ENCODE measurements around the gene CCDC12. TPM values are rescaled to one million over a fixed set of nuclear protein-coding genes. Genes with fewer than 3 reads are reported as not detected.

Gene CCDC12
- total RNA-seq, 4 donors from 2014 or later: 14.3 to 52.2 (median 42.0) TPM

- H3K27ac ChIP-seq: no peak overlapping the region
Observed at GRCh38 chr3:46890132-46890531, 86.4 kb downstream of the CCDC12 start.

GRCh38 chr3:46889381-46890110, 87.0 kb downstream of the CCDC12 start:
- TF ChIP-seq POLR2A (IDR thresholded peaks at IDR 0.05) (no peak), POLR2AphosphoS5 (IDR thresholded peaks at IDR 0.05) (no peak), CTCF (IDR thresholded peaks at IDR 0.05) (no peak), EP300 (IDR thresholded peaks at IDR 0.05) (no peak)
- 83% methylated on average over 1 to 2 of the region's 6 CpGs for WGBS, 2 donors (ENCODE audit: low coverage in 1 of 2)
- Histone ChIP-seq H3K4me3 (no peak overlapping the region), H3K4me1 (peaks cover 0 to 57% (median 10%) of the 10 kb centered on the region in 3 donors), H3K27ac (no peak overlapping the region), H3K36me3 (no peaks in the 10 kb centered on the region), H3K27me3 (no peaks in the 10 kb centered on the region), H3K9me3 (no peaks in the 10 kb centered on the region)
- no peak for ATAC-seq

More at GRCh38 chr3:46890132-46890531, 86.4 kb downstream of the CCDC12 start:
- no CpG with 5 or more reads among the region's 1 CpG for WGBS, 2 donors (ENCODE audit: low coverage in 1 of 2)
- no peak overlapping the region for H3K4me3 ChIP-seq
- ATAC-seq: no peak
- TF ChIP-seq CTCF (IDR thresholded peaks at IDR 0.05) (no peak), POLR2A (IDR thresholded peaks at IDR 0.05) (no peak), EP300 (IDR thresholded peaks at IDR 0.05) (no peak), POLR2AphosphoS5 (IDR thresholded peaks at IDR 0.05) (no peak)
- H3K4me1 ChIP-seq: peaks cover 0 to 51% (median 10%) of the 10 kb centered on the region in 3 donors
- no peaks in the 10 kb centered on the region for H3K9me3 ChIP-seq
- no peaks in the 10 kb centered on the region for H3K27me3 ChIP-seq
- no peaks in the 10 kb centered on the region for H3K36me3 ChIP-seq

- no peak for ATAC-seq
- no peak overlapping the region for H3K27ac ChIP-seq
- H3K9me3 ChIP-seq: no peaks in the 10 kb centered on the region
- H3K4me1 ChIP-seq: peaks cover 0 to 63% (median 16%) of the 10 kb centered on the region in 3 donors
- no peaks in the 10 kb centered on the region for H3K27me3 ChIP-seq
- WGBS, 2 donors (ENCODE audit: low coverage in 1 of 2): 53 to 100% methylated on average over 1 to 3 of the region's 13 CpGs
- H3K36me3 ChIP-seq: no peaks in the 10 kb centered on the region
- no peak for TF ChIP-seq POLR2A (IDR thresholded peaks at IDR 0.05)
- TF ChIP-seq POLR2AphosphoS5 (IDR thresholded peaks at IDR 0.05): no peak
- TF ChIP-seq EP300 (IDR thresholded peaks at IDR 0.05): no peak
- no peak for TF ChIP-seq CTCF (IDR thresholded peaks at IDR 0.05)
- H3K4me3 ChIP-seq: no peak overlapping the region
Observed at GRCh38 chr3:46888705-46889104, 87.8 kb downstream of the CCDC12 start.

- Histone ChIP-seq H3K27ac (no peak overlapping the region), H3K4me3 (no peak overlapping the region), H3K27me3 (peaks cover 6% of the 10 kb centered on the region), H3K4me1 (peaks cover 0 to 63% (median 12%) of the 10 kb centered on the region in 3 donors), H3K36me3 (no peaks in the 10 kb centered on the region), H3K9me3 (no peaks in the 10 kb centered on the region)
- TF ChIP-seq POLR2A (IDR thresholded peaks at IDR 0.05) (no peak), CTCF (IDR thresholded peaks at IDR 0.05) (no peak), POLR2AphosphoS5 (IDR thresholded peaks at IDR 0.05) (no peak), EP300 (IDR thresholded peaks at IDR 0.05) (no peak)
- WGBS, 2 donors (ENCODE audit: low coverage in 1 of 2): 78 to 85% methylated on average over 3 to 4 of the region's 7 CpGs
- ATAC-seq: no peak
Observed at GRCh38 chr3:46887980-46888494, 88.5 kb downstream of the CCDC12 start.

GRCh38 chr3:46885612-46886011, 90.9 kb downstream of the CCDC12 start:
- Histone ChIP-seq H3K27me3 (peaks cover 27% of the 10 kb centered on the region), H3K9me3 (no peaks in the 10 kb centered on the region), H3K27ac (no peak overlapping the region), H3K36me3 (no peaks in the 10 kb centered on the region), H3K4me1 (peaks cover 0 to 69% (median 14%) of the 10 kb centered on the region in 3 donors), H3K4me3 (no peak overlapping the region)
- no peak for TF ChIP-seq CTCF (IDR thresholded peaks at IDR 0.05)
- TF ChIP-seq EP300 (IDR thresholded peaks at IDR 0.05): no peak
- no peak for TF ChIP-seq POLR2AphosphoS5 (IDR thresholded peaks at IDR 0.05)
- no peak for TF ChIP-seq POLR2A (IDR thresholded peaks at IDR 0.05)
- WGBS, 2 donors (ENCODE audit: low coverage in 1 of 2): 83% methylated on average over 2 of the region's 3 CpGs; no CpG with 5 or more reads in 1 of the 2 donors
- ATAC-seq: no peak

Measured in gastroesophageal sphincter (tissue), 4 donors.